ENCODE measurements around the gene KRTAP9-7. TPM values are rescaled to one million over a fixed set of nuclear protein-coding genes. Genes with fewer than 3 reads are reported as not detected.

Gene KRTAP9-7
- total and polyA plus RNA-seq, 2 of the 4 experiments (the other 2 are of a cell fraction), result not detected

GRCh38 chr17:41322903-41323895 lies 47.7 kb downstream of the KRTAP9-7 start:
- Histone ChIP-seq H4K8ac (ENCODE audit: low read depth in 2 of 2, low read length in 2 of 2) (peak overlapping the region in 1 of 2 experiments; percentile 85; a peak in 2 of 4 replicates), H2BK20ac (ENCODE audit: low read depth, low read length) (peak overlapping the region; percentile 84), H3K14ac (replicated peaks; ENCODE audit: low read depth, low read length) (peak overlapping the region; percentile 51; the same call in 1 of the 2 replicates), H3K23ac (ENCODE audit: low read depth, low read length) (0 out of 2 replicates have a peak overlapping the region, but pooled peaks have one; percentile 39), H2BK120ac (ENCODE audit: low read depth, low read length) (peak overlapping the region; percentile 73), H4K20me1 (ENCODE audit: insufficient read depth, low read length) (no peaks in the 10 kb centered on the region), H3K4me1 (ENCODE audit: control insufficient read depth, insufficient read depth, low read length) (peaks cover 2% of the 10 kb centered on the region), H3K4me2 (ENCODE audit: low read depth, low read length) (no peak overlapping the region), H2AK9ac (replicated peaks; ENCODE audit: low read depth, low read length, poor library complexity) (peak overlapping the region; percentile 72), H3K9ac (ENCODE audit: low read depth, low read length) (no peak overlapping the region), H2BK5ac (ENCODE audit: low read depth, low read length, poor library complexity, severe bottlenecking) (peak overlapping the region; percentile 51), H2AFZ (replicated peaks; ENCODE audit: low read length, poor library complexity) (peak overlapping the region; percentile 74), H4K91ac (ENCODE audit: insufficient read depth, low read depth, low read length) (peak overlapping the region; percentile 85), H3K27me3 (ENCODE audit: control insufficient read depth, insufficient read depth, low read length) (no peaks in the 10 kb centered on the region), H3K79me1 (ENCODE audit: low read depth in 1 of 2, low read length in 2 of 2) (no peaks in the 10 kb centered on the region), H3K27ac (ENCODE audit: insufficient read depth, low read length) (no peak overlapping the region; the same call in 1 of the 2 replicates), H3K9me1 (ENCODE audit: insufficient read depth, low read length) (no peaks in the 10 kb centered on the region; the same call in 1 of the 2 replicates), H3K56ac (ENCODE audit: extremely low read depth, insufficient read depth, low read length) (no peak overlapping the region), H3K4ac (ENCODE audit: low read depth, low read length) (peak overlapping the region; percentile 70), H4K5ac (ENCODE audit: low read depth, low read length) (peak overlapping the region; percentile 69; the same call in 1 of the 2 replicates), H3K9me3 (ENCODE audit: control insufficient read depth, insufficient read depth, low read length) (peaks cover 4% of the 10 kb centered on the region; the same call in 1 of the 2 replicates), H2AK5ac (ENCODE audit: low read depth, low read length) (peak overlapping the region; percentile 58), H3K18ac (ENCODE audit: low read depth, low read length) (peak overlapping the region; percentile 82; the same call in 1 of the 2 replicates), H3K4me3 (ENCODE audit: insufficient read depth, low read depth, low read length) (no peak overlapping the region), H2BK15ac (ENCODE audit: low read depth, low read length) (peak overlapping the region; percentile 59; the same call in 2 of the 3 replicates), H3K36me3 (ENCODE audit: control insufficient read depth, insufficient read depth, low read length) (no peaks in the 10 kb centered on the region)
- ChIA-PET CTCF (interaction anchor here (0.5 to 1.9 kb wide), 15 partner anchors 15 to 908 kb away, joined by 3 to 10 read pairs (median 3); partner anchors contain the start of gene KRTAP2-3), POLR2A (ENCODE audit: unreplicated experiment) (interaction anchor here (0.6 kb wide), 1 partner anchor 1418 kb away, joined by 3 read pairs; no protein-coding TSS in a partner anchor)
- no peak for TF ChIP-seq NFE2L2 (IDR thresholded peaks at IDR 0.05; ENCODE audit: low read depth, low read length)
- TF ChIP-seq RCOR1 (IDR thresholded peaks at IDR 0.05; ENCODE audit: insufficient replicate concordance, low read length), result no peak
- no peak for TF ChIP-seq POLR2A (IDR thresholded peaks at IDR 0.05; ENCODE audit: low read depth, low read length)
- TF ChIP-seq MAZ (IDR thresholded peaks at IDR 0.05; ENCODE audit: borderline replicate concordance, low read depth, low read length), result no peak
- no peak for TF ChIP-seq MAFK (IDR thresholded peaks at IDR 0.05; ENCODE audit: low read depth, low read length)
- no peak for TF ChIP-seq CEBPB (IDR thresholded peaks at IDR 0.05; ENCODE audit: low read depth, low read length)
- TF ChIP-seq ELK1 (IDR thresholded peaks at IDR 0.05; ENCODE audit: borderline replicate concordance, low read depth, low read length), result no peak
- no peak for TF ChIP-seq CTCF (conservative IDR thresholded peaks at IDR 0.05; ENCODE audit: low read depth, low read length)
- TF ChIP-seq RAD21 (IDR thresholded peaks at IDR 0.05; ENCODE audit: low read length), result no peak
- in situ Hi-C loops (cut with MboI; ENCODE audit: low sequenced_read_pairs) (loop anchor here (5.0 kb wide), 1 partner anchor 416 kb away; no protein-coding TSS in a partner anchor), intact Hi-C loops (cut with micrococcal nuclease) (loop anchor here (1.0 to 5.0 kb wide), 5 partner anchors 261 to 466 kb away; partner anchors contain the start of gene KRTAP2-3), dilution Hi-C loops (cut with HindIII; ENCODE audit: low sequenced_read_pairs, unreplicated experiment) (no loop called here)
- ATAC-seq (ENCODE audit: low read depth) (no peak), DNase-seq (no peak)
- WGBS, 2 experiments (ENCODE audit: extremely low coverage in 2 of 2, insufficient read length in 1 of 2), result 100% methylated on average over 3 of the region's 11 CpGs; no CpG with 5 or more reads in 1 of the 2 experiments
- BruUV-seq (replicated peaks), result no TSS peak
